HL-60 (cell line): ENCODE data around the gene SUMO1.
"Not testable (repeated sequence)": the region's sequence is repeated elsewhere in the genome, so short reads cannot be mapped to it uniquely, and the experiment has no call there.

Source experiments
- DNase-seq, 2 experiments: peaks; one replicate each; pipeline ENCODE4 v3.0.0-alpha.2; 2010 to 2020; ENCODE audit warnings: low read depth in 1 of 2, low spot score in 1 of 2
- H3K27ac ChIP-seq: fragments of 250-450 bp; sonication (Bioruptor Pico); replicated peaks from 2 replicates; pipeline ENCODE4 v1.5.1; 2020; ENCODE audit warnings: mild to moderate bottlenecking, moderate library complexity
- H3K27me3 ChIP-seq: fragments of 250-450 bp; sonication (Bioruptor Pico); 2 replicates; pipeline ENCODE4 v1.5.1; 2021; ENCODE audit warnings: mild to moderate bottlenecking, moderate library complexity; ENCODE audit not compliant: insufficient read depth, poor library complexity, severe bottlenecking
- H3K4me3 ChIP-seq: replicated peaks from 2 replicates; pipeline ENCODE4 v1.5.1; 2011; ENCODE audit warnings: mild to moderate bottlenecking, control low read depth, low read length; ENCODE audit not compliant: insufficient read depth
- GABPA ChIP-seq: IDR thresholded peaks from 2 replicates; pipeline ENCODE4 v1.6.1; 2012; ENCODE audit warnings: low read depth
- POLR2AphosphoS5 ChIP-seq: IDR thresholded peaks from 2 replicates; pipeline ENCODE4 v1.6.1; 2012; ENCODE audit warnings: low read depth
- SPI1 ChIP-seq: IDR thresholded peaks from 2 replicates; pipeline ENCODE4 v1.6.1; 2012; ENCODE audit warnings: low read depth, mild to moderate bottlenecking, borderline replicate concordance
- TF ChIP-seq, protein P1 (sequence below): IDR thresholded peaks from 2 replicates; pipeline ENCODE4 v1.6.1; 2012; ENCODE audit warnings: low read depth; ENCODE audit not compliant: insufficient replicate concordance
- TF ChIP-seq, protein P2 (sequence below): IDR thresholded peaks from one replicate; pipeline ENCODE4 v1.5.1; 2011; ENCODE audit warnings: low read length, control low read depth, inconsistent platforms; ENCODE audit not compliant: insufficient read depth

Gene SUMO1

DNA sequence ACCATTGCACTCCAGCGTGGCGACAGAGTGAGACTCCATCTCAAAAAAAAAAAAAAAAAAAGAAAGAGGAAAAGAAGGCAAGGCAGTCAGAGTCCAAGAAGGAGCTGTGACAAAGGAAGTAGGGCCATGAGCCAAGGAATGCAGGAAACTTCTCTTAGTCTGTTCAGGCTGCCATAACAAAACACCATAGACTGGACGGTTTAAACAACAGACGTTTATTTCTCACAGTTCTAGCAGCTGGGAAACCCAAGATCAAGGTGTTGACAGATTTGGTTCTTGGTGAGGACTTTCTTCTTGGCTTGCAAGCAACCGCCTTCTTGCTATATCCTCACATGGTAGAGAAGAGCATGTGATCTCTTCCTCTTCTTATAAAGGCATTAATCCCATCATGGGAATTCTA, 13.1 kb upstream of the SUMO1 start:
- no peak overlapping the region for H3K4me3 ChIP-seq
- no peak for TF ChIP-seq SPI1
- DNase-seq: no peak

DNA sequence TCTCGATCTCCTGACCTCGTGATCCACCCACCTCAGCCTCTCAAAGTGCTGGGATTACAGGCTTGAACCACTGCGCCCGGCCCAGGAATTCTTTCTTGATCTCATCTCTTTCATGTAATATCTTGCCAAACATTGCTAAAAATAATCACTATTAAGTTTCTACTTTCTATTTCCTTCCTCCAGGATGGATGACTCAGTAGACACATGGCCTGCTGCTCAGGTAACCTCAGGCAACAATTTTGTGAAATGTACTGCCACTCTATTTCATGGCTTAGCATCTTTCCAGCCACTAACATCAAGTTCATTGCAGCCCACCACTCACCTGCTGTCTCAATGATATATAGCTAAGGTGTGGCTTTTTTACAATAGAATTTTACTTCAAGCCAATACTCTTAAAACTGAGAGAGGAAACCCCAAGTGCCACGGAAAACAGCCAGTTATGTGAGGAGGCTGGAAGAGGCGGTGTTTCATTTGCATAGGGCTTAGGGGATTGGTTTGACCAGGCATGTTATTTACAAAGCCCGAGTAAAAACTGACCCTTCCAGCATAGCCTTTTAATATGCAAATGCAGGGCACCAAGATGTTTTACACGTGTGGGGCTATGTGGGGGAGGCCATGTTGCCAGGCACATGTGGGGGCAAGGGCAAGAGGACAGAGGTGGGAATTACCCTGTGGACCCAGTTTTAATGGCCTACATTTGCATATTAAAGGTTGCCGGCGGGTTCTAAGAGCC, 11.3 kb upstream of the SUMO1 start:
- no peak for DNase-seq
- TF ChIP-seq POLR2AphosphoS5 (no peak), GABPA (no peak), SPI1 (no peak)
- TF ChIP-seq, protein P1, sequence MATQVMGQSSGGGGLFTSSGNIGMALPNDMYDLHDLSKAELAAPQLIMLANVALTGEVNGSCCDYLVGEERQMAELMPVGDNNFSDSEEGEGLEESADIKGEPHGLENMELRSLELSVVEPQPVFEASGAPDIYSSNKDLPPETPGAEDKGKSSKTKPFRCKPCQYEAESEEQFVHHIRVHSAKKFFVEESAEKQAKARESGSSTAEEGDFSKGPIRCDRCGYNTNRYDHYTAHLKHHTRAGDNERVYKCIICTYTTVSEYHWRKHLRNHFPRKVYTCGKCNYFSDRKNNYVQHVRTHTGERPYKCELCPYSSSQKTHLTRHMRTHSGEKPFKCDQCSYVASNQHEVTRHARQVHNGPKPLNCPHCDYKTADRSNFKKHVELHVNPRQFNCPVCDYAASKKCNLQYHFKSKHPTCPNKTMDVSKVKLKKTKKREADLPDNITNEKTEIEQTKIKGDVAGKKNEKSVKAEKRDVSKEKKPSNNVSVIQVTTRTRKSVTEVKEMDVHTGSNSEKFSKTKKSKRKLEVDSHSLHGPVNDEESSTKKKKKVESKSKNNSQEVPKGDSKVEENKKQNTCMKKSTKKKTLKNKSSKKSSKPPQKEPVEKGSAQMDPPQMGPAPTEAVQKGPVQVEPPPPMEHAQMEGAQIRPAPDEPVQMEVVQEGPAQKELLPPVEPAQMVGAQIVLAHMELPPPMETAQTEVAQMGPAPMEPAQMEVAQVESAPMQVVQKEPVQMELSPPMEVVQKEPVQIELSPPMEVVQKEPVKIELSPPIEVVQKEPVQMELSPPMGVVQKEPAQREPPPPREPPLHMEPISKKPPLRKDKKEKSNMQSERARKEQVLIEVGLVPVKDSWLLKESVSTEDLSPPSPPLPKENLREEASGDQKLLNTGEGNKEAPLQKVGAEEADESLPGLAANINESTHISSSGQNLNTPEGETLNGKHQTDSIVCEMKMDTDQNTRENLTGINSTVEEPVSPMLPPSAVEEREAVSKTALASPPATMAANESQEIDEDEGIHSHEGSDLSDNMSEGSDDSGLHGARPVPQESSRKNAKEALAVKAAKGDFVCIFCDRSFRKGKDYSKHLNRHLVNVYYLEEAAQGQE: no peak
- TF ChIP-seq, protein P2, sequence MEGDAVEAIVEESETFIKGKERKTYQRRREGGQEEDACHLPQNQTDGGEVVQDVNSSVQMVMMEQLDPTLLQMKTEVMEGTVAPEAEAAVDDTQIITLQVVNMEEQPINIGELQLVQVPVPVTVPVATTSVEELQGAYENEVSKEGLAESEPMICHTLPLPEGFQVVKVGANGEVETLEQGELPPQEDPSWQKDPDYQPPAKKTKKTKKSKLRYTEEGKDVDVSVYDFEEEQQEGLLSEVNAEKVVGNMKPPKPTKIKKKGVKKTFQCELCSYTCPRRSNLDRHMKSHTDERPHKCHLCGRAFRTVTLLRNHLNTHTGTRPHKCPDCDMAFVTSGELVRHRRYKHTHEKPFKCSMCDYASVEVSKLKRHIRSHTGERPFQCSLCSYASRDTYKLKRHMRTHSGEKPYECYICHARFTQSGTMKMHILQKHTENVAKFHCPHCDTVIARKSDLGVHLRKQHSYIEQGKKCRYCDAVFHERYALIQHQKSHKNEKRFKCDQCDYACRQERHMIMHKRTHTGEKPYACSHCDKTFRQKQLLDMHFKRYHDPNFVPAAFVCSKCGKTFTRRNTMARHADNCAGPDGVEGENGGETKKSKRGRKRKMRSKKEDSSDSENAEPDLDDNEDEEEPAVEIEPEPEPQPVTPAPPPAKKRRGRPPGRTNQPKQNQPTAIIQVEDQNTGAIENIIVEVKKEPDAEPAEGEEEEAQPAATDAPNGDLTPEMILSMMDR: no peak
- H3K27me3 ChIP-seq: no peaks in the 10 kb centered on the region
- H3K27ac ChIP-seq: no peak overlapping the region
- H3K4me3 ChIP-seq: no peak overlapping the region

More for the DNA sequence above, 13.1 kb upstream of the SUMO1 start:
- H3K27ac ChIP-seq: no peak overlapping the region
- H3K27me3 ChIP-seq: no peaks in the 10 kb centered on the region

DNA sequence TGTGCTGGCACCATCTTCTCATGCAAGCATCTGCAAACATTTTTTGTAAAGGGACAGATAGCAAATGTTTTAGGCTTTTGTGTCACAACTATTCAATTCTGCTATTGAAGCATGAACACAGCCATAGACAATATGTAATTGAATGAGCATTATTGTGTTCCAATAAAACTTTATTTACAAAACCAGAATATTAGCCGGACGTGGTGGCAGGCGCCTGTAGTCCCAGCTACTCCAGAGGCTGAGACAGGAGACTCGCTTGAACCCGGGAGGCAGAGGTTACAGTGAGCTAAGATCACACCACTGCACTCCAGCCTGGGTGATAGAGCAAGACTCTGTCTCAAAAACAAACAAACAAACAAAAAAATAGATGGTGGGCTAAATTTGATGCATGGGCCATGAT, 9.3 kb upstream of the SUMO1 start:
- not testable (repeated sequence) for H3K27ac ChIP-seq, DNase-seq, H3K4me3 ChIP-seq, H3K27me3 ChIP-seq

DNA sequence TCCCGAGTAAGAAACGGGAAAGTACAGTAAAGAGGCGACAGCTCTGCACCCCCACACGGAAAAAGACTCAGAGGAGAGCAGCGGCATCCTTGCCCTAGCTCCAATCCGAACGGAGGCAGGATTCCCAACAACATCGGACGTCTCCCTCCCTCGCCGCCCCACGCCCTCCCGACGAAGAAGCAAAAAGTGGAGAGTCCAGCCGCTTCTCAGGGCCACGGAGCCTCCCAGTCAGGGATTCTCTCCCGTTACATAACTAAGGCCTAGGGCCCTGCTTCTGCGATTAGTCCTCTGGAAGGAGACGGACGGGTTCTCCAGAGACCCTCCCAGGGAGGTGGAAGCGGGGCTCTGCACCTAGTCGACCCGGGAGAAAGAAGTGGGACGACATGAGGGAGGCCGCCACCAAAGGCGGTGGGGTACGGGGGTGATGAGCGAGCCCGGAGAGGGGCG, 587 bp downstream of the SUMO1 start:
- Histone ChIP-seq H3K27ac (peak overlapping the region; percentile 79), H3K27me3 (no peaks in the 10 kb centered on the region), H3K4me3 (peak overlapping the region; percentile 98)
- TF ChIP-seq GABPA (no peak), SPI1 (no peak), POLR2AphosphoS5 (no peak)
- TF ChIP-seq, protein P1: no peak
- TF ChIP-seq, protein P2: no peak
- peak in 1 of 2 experiments; percentile 29 for DNase-seq

DNA sequence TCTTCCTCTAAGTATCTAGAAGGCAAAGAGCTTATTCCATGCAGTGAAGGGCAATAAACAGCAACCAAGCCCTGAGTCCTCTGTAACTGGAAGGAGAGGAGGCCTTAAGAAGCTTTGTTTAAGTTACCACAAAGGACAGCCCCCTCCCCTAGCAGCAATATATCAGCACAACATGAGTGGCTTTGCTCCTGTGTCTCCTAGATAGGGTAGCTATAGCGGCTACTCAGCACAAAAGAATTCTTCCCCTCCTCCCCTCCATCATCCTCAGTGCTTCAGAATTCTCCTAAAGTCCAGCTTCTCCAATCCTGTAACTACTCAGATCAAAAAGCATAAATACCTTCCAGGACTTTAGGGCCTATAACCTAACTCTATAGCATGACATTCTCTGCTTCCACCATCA, 16.5 kb downstream of the SUMO1 start:
- Histone ChIP-seq H3K27ac (no peak overlapping the region), H3K27me3 (no peaks in the 10 kb centered on the region), H3K4me3 (no peak overlapping the region)
- DNase-seq: no peak
- TF ChIP-seq, protein P2: no peak
- TF ChIP-seq GABPA (no peak), SPI1 (no peak), POLR2AphosphoS5 (no peak)
- TF ChIP-seq, protein P1: no peak
